ENCODE data around the gene UQCC2. TPM values are rescaled to one million over a fixed set of nuclear protein-coding genes. Genes with fewer than 3 reads are reported as not detected.

Gene UQCC2
- total and polyA plus RNA-seq, 2 of the 8 experiments (the other 6 are each of a cell fraction or from before 2014, with no cell fraction given), result 52.1 to 104 TPM

- Histone ChIP-seq H2AFZ (ENCODE audit: low read length) (no peak overlapping the region), H2AK5ac (ENCODE audit: low read depth, low read length) (no peak overlapping the region), H3K4ac (replicated peaks; ENCODE audit: insufficient read length, low read depth, low read length) (no peak overlapping the region), H3K4me3 (ENCODE audit: extremely low read depth in 1 of 4, insufficient read depth in 2 of 4, low read depth in 3 of 4, low read length in 4 of 4) (no peak overlapping the region), H3K56ac (replicated peaks; ENCODE audit: insufficient read length, low read depth, low read length) (no peak overlapping the region), H4K5ac (ENCODE audit: insufficient read length, low read depth, low read length) (no peak overlapping the region), H3K23ac (ENCODE audit: insufficient read length) (no peak overlapping the region), H3K27me3 (replicated peaks in 1 of 4; ENCODE audit: control insufficient read depth in 3 of 4, extremely low read depth in 1 of 4, insufficient read depth in 3 of 4, low read length in 3 of 4) (no peaks in the 10 kb centered on the region), H4K91ac (replicated peaks; ENCODE audit: insufficient read length, low read length) (no peak overlapping the region), H4K20me1 (replicated peaks in 1 of 2; ENCODE audit: control insufficient read depth in 1 of 2, insufficient read depth in 2 of 2, low read length in 2 of 2) (peaks cover 7 to 12% of the 10 kb centered on the region in 2 experiments), H3K18ac (ENCODE audit: extremely low read depth, low read length) (no peak overlapping the region), H2BK5ac (ENCODE audit: low read depth, low read length) (no peak overlapping the region; the same call in 1 of the 2 replicates), H3K79me1 (ENCODE audit: low read depth, low read length) (no peaks in the 10 kb centered on the region), H3K14ac (ENCODE audit: insufficient read length) (no peak overlapping the region), H3K9me3 (ENCODE audit: insufficient read depth in 2 of 2, low read depth in 1 of 2, low read length in 1 of 2) (no peaks in the 10 kb centered on the region), H2BK15ac (ENCODE audit: low read length) (no peak overlapping the region), H3K27ac (ENCODE audit: low read depth, low read length) (no peak overlapping the region), H4K8ac (ENCODE audit: extremely low read depth, insufficient read depth, low read length) (no peak overlapping the region), H2BK20ac (ENCODE audit: low read length) (no peak overlapping the region), H3K36me3 (ENCODE audit: control insufficient read depth in 2 of 4, insufficient read depth in 4 of 4, low read length in 3 of 4) (peaks cover 26 to 55% (median 41%) of the 10 kb centered on the region in 4 experiments), H3K4me2 (ENCODE audit: insufficient read depth in 1 of 2, low read depth in 2 of 2, low read length in 2 of 2) (no peak overlapping the region), H2BK12ac (ENCODE audit: low read depth, low read length) (no peak overlapping the region), H3K9ac (replicated peaks in 1 of 4; ENCODE audit: extremely low read depth in 1 of 4, low read depth in 3 of 4, low read length in 3 of 4) (no peak overlapping the region), H2BK120ac (replicated peaks; ENCODE audit: low read depth, low read length) (no peak overlapping the region), H3K23me2 (ENCODE audit: low read depth, low read length) (no peaks in the 10 kb centered on the region), H3K79me2 (ENCODE audit: control insufficient read depth in 1 of 2, insufficient read depth in 2 of 2, low read length in 2 of 2) (no peaks in the 10 kb centered on the region), H3K4me1 (replicated peaks in 1 of 4; ENCODE audit: control insufficient read depth in 3 of 4, insufficient read depth in 4 of 4, low read length in 3 of 4) (peaks cover 0 to 10% (median 1%) of the 10 kb centered on the region in 4 experiments; a peak in 4 of 7 replicates)
- WGBS, 2 experiments (ENCODE audit: extremely low coverage in 1 of 2, insufficient coverage in 1 of 2, insufficient read length in 1 of 2, insufficient replicate concordance in 2 of 2, low coverage in 1 of 2, low lambda C conversion rate in 2 of 2, missing lambda C conversion rate in 1 of 2), result 86% methylated on average over 10 of the region's 10 CpGs; no CpG with 5 or more reads in 1 of the 2 experiments
- POLR2A ChIA-PET (ENCODE audit: partially characterized antibody), result interaction anchor here (0.9 to 2.9 kb wide), 6 partner anchors 9 to 92 kb away, joined by 3 to 10 read pairs (median 4); partner anchors contain the start of gene ITPR3
- FAIRE-seq (no peak), DNase-seq (ENCODE audit: low read depth in 1 of 2, low spot score in 2 of 2) (no peak)
- CTCF ChIA-PET (ENCODE audit: partially characterized antibody), result interaction anchor here (1.4 to 2.9 kb wide), 4 partner anchors 9 to 108 kb away, joined by 7 to 16 read pairs (median 7); no protein-coding TSS in a partner anchor
- TF ChIP-seq GTF2F1 (IDR thresholded peaks at IDR 0.05; ENCODE audit: borderline replicate concordance, low read depth, low read length) (no peak), SIX5 (IDR thresholded peaks at IDR 0.05; ENCODE audit: low read depth, low read length) (no peak), ATF3 (IDR thresholded peaks at IDR 0.05; ENCODE audit: insufficient read depth, low read depth, low read length) (no peak), TAF1 (IDR thresholded peaks at IDR 0.05; ENCODE audit: low read depth, low read length) (no peak), PHF8 (conservative IDR thresholded peaks at IDR 0.05; ENCODE audit: low read depth, low read length) (no peak), KDM5A (IDR thresholded peaks at IDR 0.05; ENCODE audit: low read length) (no peak), BRCA1 (IDR thresholded peaks at IDR 0.05; ENCODE audit: low read depth, low read length) (no peak), EP300 (IDR thresholded peaks at IDR 0.05; ENCODE audit: borderline replicate concordance in 1 of 2, low read depth in 2 of 2, low read length in 2 of 2) (no peak), CTBP2 (IDR thresholded peaks at IDR 0.05; ENCODE audit: borderline replicate concordance, insufficient read depth, insufficient read length, low read length) (no peak), MAFK (IDR thresholded peaks at IDR 0.05; ENCODE audit: low read depth, low read length) (no peak), TAF7 (optimal IDR thresholded peaks at IDR 0.05; ENCODE audit: borderline replicate concordance, low read depth, low read length) (no peak)
Observed at GRCh38 chr6:33692760-33693158, 18.7 kb downstream of the UQCC2 start.
